Neural progenitor cell (in vitro differentiated cells): ENCODE results near the gene DENND5A. TPM values are rescaled to one million over a fixed set of nuclear protein-coding genes. Genes with fewer than 3 reads are reported as not detected.

ENCODE experiments used
- DNase-seq: peaks from one replicate; pipeline ENCODE4 v3.0.0-alpha.2; 2016; ENCODE audit warnings: low spot score
- H2AFZ ChIP-seq: fragments of 200-600 bp; sonication (generic); replicated peaks from 2 replicates; pipeline ENCODE4 v1.6.1; 2016; ENCODE audit warnings: antibody characterized with exemption
- H3F3A ChIP-seq: fragments of 200-600 bp; sonication (generic); 2 replicates; pipeline ENCODE4 v1.6.1; 2016; ENCODE audit warnings: antibody characterized with exemption, low read depth
- H3K27ac ChIP-seq: fragments of 200-600 bp; sonication (generic); 2 replicates; pipeline ENCODE4 v1.5.1; 2016; ENCODE audit warnings: mild to moderate bottlenecking
- H3K27me3 ChIP-seq: fragments of 200-600 bp; sonication (generic); 2 replicates; pipeline ENCODE4 v1.6.1; 2016; ENCODE audit warnings: mild to moderate bottlenecking, moderate library complexity
- H3K36me3 ChIP-seq: fragments of 200-600 bp; sonication (generic); 2 replicates; pipeline ENCODE4 v1.5.1; 2016
- H3K4me1 ChIP-seq: fragments of 200-600 bp; sonication (generic); 2 replicates; pipeline ENCODE4 v1.6.1; 2016; ENCODE audit warnings: mixed run types
- H3K4me2 ChIP-seq: fragments of 200-600 bp; sonication (generic); 2 replicates; pipeline ENCODE4 v1.6.1; 2016
- H3K4me3 ChIP-seq: fragments of 200-600 bp; sonication (generic); 2 replicates; pipeline ENCODE4 v1.5.1; 2016
- H3K79me2 ChIP-seq: fragments of 200-600 bp; sonication (generic); 2 replicates; pipeline ENCODE4 v1.6.1; 2016; ENCODE audit warnings: low read depth
- H3K9ac ChIP-seq: fragments of 200-600 bp; sonication (generic); 2 replicates; pipeline ENCODE4 v1.6.1; 2016
- H3K9me3 ChIP-seq: fragments of 200-600 bp; sonication (generic); 2 replicates; pipeline ENCODE4 v1.5.1; 2016; ENCODE audit warnings: low read depth
- H4K20me1 ChIP-seq: fragments of 200-600 bp; sonication (generic); 2 replicates; pipeline ENCODE4 v1.6.1; 2016; ENCODE audit warnings: low read depth
- H3K27ac Mint-ChIP-seq: 3 replicates; pipeline ENCODE4 v1.8.0; 2021; ENCODE audit warnings: mixed read lengths
- H3K27me3 Mint-ChIP-seq: 2 replicates; pipeline ENCODE4 v1.8.0; 2022; ENCODE audit warnings: low read depth, mild to moderate bottlenecking, inconsistent platforms, moderate library complexity, mixed read lengths; ENCODE audit not compliant: insufficient read depth
- H3K36me3 Mint-ChIP-seq: 3 replicates; pipeline ENCODE4 v1.8.0; 2021; ENCODE audit warnings: mixed read lengths
- H3K4me1 Mint-ChIP-seq: 3 replicates; pipeline ENCODE4 v1.8.0; 2021; ENCODE audit warnings: mixed read lengths
- H3K4me3 Mint-ChIP-seq: 3 replicates; pipeline ENCODE4 v1.8.0; 2021; ENCODE audit warnings: mild to moderate bottlenecking, moderate library complexity, mixed read lengths
- H3K9me3 Mint-ChIP-seq: 3 replicates; pipeline ENCODE4 v1.8.0; 2020; ENCODE audit warnings: mixed read lengths
- CTCF ChIP-seq: fragments of 200-600 bp; sonication (generic); IDR thresholded peaks from 2 replicates; pipeline ENCODE4 v1.5.1; 2017; ENCODE audit warnings: antibody characterized with exemption, mild to moderate bottlenecking
- EZH2 ChIP-seq: fragments of 200-600 bp; sonication (generic); IDR thresholded peaks from 2 replicates; pipeline ENCODE4 v1.6.1; 2017; ENCODE audit warnings: antibody characterized with exemption, mild to moderate bottlenecking, moderate library complexity
- EZH2phosphoT487 ChIP-seq: fragments of 200-600 bp; sonication (generic); IDR thresholded peaks from 2 replicates; pipeline ENCODE4 v1.6.1; 2017; ENCODE audit warnings: antibody characterized with exemption
- total RNA-seq: library from RNA; depleted of rRNA; stranded (reverse); fragments of >200 nt; gene quantifications from 2 replicates; pipeline ENCODE4 v1.2.3, GENCODE V29; 2015; ENCODE audit warnings: low replicate concordance

DENND5A gene
- total RNA-seq, 1 donor from 2014 or later: 142 TPM

- Histone ChIP-seq H3K4me1 (peaks cover 8% of the 10 kb centered on the region), H3K9me3 (no peaks in the 10 kb centered on the region), H3K27ac (no peak overlapping the region), H3F3A (peaks cover 4% of the 10 kb centered on the region), H4K20me1 (no peaks in the 10 kb centered on the region), H3K9ac (no peak overlapping the region), H3K27me3 (no peaks in the 10 kb centered on the region), H2AFZ (no peak overlapping the region), H3K4me3 (no peak overlapping the region), H3K36me3 (peaks cover 9% of the 10 kb centered on the region), H3K4me2 (no peak overlapping the region), H3K79me2 (no peaks in the 10 kb centered on the region)
- Mint-ChIP-seq H3K27ac (no peak overlapping the region), H3K36me3 (peaks cover 13% of the 10 kb centered on the region), H3K9me3 (no peaks in the 10 kb centered on the region), H3K4me1 (peaks cover 4% of the 10 kb centered on the region), H3K4me3 (no peak overlapping the region), H3K27me3 (no peaks in the 10 kb centered on the region)
- DNase-seq: no peak
- TF ChIP-seq EZH2 (no peak), CTCF (no peak), EZH2phosphoT487 (no peak)
Observed at GRCh38 chr11:9125185-9125886, 139.8 kb downstream of the DENND5A start.

- H3K27me3 ChIP-seq: no peaks in the 10 kb centered on the region
- no peaks in the 10 kb centered on the region for H3K27me3 Mint-ChIP-seq
- no peaks in the 10 kb centered on the region for H3F3A ChIP-seq
- no peak overlapping the region for H3K4me2 ChIP-seq
- peaks cover 4% of the 10 kb centered on the region for H3K4me1 Mint-ChIP-seq
- H3K27ac Mint-ChIP-seq: no peak overlapping the region
- no peak overlapping the region for H2AFZ ChIP-seq
- DNase-seq: no peak
- TF ChIP-seq EZH2phosphoT487 (no peak), CTCF (no peak), EZH2 (no peak)
- peaks cover 17% of the 10 kb centered on the region for H3K36me3 Mint-ChIP-seq
- H4K20me1 ChIP-seq: no peaks in the 10 kb centered on the region
- no peaks in the 10 kb centered on the region for H3K79me2 ChIP-seq
- no peak overlapping the region for H3K4me3 ChIP-seq
- no peak overlapping the region for H3K4me3 Mint-ChIP-seq
- H3K9ac ChIP-seq: no peak overlapping the region
- peaks cover 8% of the 10 kb centered on the region for H3K4me1 ChIP-seq
- no peaks in the 10 kb centered on the region for H3K9me3 Mint-ChIP-seq
- H3K36me3 ChIP-seq: peaks cover 3% of the 10 kb centered on the region
- H3K9me3 ChIP-seq: no peaks in the 10 kb centered on the region
- no peak overlapping the region for H3K27ac ChIP-seq
Observed at GRCh38 chr11:9123595-9124304, 141.4 kb downstream of the DENND5A start.

- Mint-ChIP-seq H3K4me1 (peaks cover 4% of the 10 kb centered on the region), H3K4me3 (no peak overlapping the region), H3K27me3 (peaks cover 3% of the 10 kb centered on the region), H3K9me3 (no peaks in the 10 kb centered on the region), H3K36me3 (peaks cover 14% of the 10 kb centered on the region), H3K27ac (peak overlapping the region; percentile 30)
- no peaks in the 10 kb centered on the region for H3K79me2 ChIP-seq
- no peak overlapping the region for H3K4me3 ChIP-seq
- H3K4me1 ChIP-seq: peaks cover 8% of the 10 kb centered on the region
- TF ChIP-seq EZH2: no peak
- TF ChIP-seq CTCF: no peak
- TF ChIP-seq EZH2phosphoT487: no peak
- H3K36me3 ChIP-seq: no peaks in the 10 kb centered on the region
- DNase-seq: no peak
- H3F3A ChIP-seq: no peaks in the 10 kb centered on the region
- no peaks in the 10 kb centered on the region for H3K9me3 ChIP-seq
- H2AFZ ChIP-seq: peak overlapping the region; percentile 100
- H3K4me2 ChIP-seq: no peak overlapping the region
- H4K20me1 ChIP-seq: no peaks in the 10 kb centered on the region
- H3K9ac ChIP-seq: no peak overlapping the region
- no peaks in the 10 kb centered on the region for H3K27me3 ChIP-seq
- H3K27ac ChIP-seq: no peak overlapping the region
Observed at GRCh38 chr11:9121469-9121796, 143.7 kb downstream of the DENND5A start.
